GM12878 (cell line): Measurements from ENCODE around the gene NGF. TPM values are rescaled to one million over a fixed set of nuclear protein-coding genes. Genes with fewer than 3 reads are reported as not detected.

Experiments
- ATAC-seq: fragments of 200-7000 bp; cut with Tn5 transposase; 3 replicates; pipeline ENCODE4 v1.9.1; 2020; ENCODE audit warnings: mild to moderate bottlenecking, moderate library complexity
- BruUV-seq: library from RNA; stranded (reverse); fragments of 400-500 nt; replicated peaks from 2 replicates; lab custom pipeline; 2021; lab: Mats Ljungman, UMichigan
- CTCF ChIA-PET: fragments of 300-600 bp; sonication (Branson Sonifier 250); formaldehyde crosslinking; extraction: SDS; loops from one replicate; lab custom pipeline; 2021; ENCODE audit warnings: inconsistent platforms; lab: Yijun Ruan, JAX
- POLR2A ChIA-PET: fragments of 350-600 bp; formaldehyde crosslinking; extraction: SDS; loops from one replicate; lab custom pipeline; 2021; ENCODE audit warnings: inconsistent platforms; lab: Charles Lee
- RAD21 ChIA-PET: fragments of 300-600 bp; sonication (Branson Sonifier 250); formaldehyde crosslinking; loops from one replicate; lab custom pipeline; 2023; ENCODE audit warnings: antibody characterized with exemption; ENCODE audit not compliant: unreplicated experiment; lab: Charles Lee
- SMC1A ChIA-PET: fragments of 300-600 bp; sonication (Branson Sonifier 250); formaldehyde crosslinking; loops from one replicate; lab custom pipeline; 2023; ENCODE audit not compliant: unreplicated experiment, uncharacterized antibody; lab: Charles Lee
- DNase-seq: peaks from one replicate; pipeline ENCODE4 v3.0.0-alpha.2; 2011; ENCODE audit warnings: low read depth, low spot score
- FAIRE-seq: peaks from 3 replicates; lab custom pipeline; 2011; peaks lifted over from hg19 to GRCh38; lab: Jason Lieb, UNC
- H2AFZ ChIP-seq: 2 replicates; pipeline ENCODE4 v1.6.0; 2011; ENCODE audit warnings: low read depth, low read length, control low read depth; ENCODE audit not compliant: control insufficient read depth
- H3K27ac ChIP-seq: 2 replicates; pipeline ENCODE4 v1.5.1; 2011; ENCODE audit warnings: control low read depth; ENCODE audit not compliant: control insufficient read depth, insufficient read depth
- H3K27me3 ChIP-seq, 2 experiments: replicated peaks in 1 of 2; 2 replicates each; pipeline versions ENCODE4 v1.6.0 to v1.6.1; 2011; ENCODE audit warnings: low read length in 1 of 2; ENCODE audit not compliant: control insufficient read depth in 2 of 2, insufficient read depth in 2 of 2
- H3K36me3 ChIP-seq, 2 experiments: 2 replicates each; pipeline ENCODE4 v1.5.1; 2011; ENCODE audit warnings: low read length in 1 of 2; ENCODE audit not compliant: control insufficient read depth in 2 of 2, insufficient read depth in 2 of 2
- H3K4me1 ChIP-seq: 2 replicates; pipeline ENCODE4 v1.6.1; 2011; ENCODE audit warnings: mild to moderate bottlenecking, low read length, moderate library complexity, mixed read lengths; ENCODE audit not compliant: control insufficient read depth, insufficient read depth
- H3K4me2 ChIP-seq: 2 replicates; pipeline ENCODE4 v1.6.0; 2011; ENCODE audit warnings: control low read depth; ENCODE audit not compliant: control insufficient read depth, insufficient read depth
- H3K4me3 ChIP-seq: fragments of 200-600 bp; sonication (generic); 2 replicates; pipeline ENCODE4 v1.5.1; 2016
- H3K79me2 ChIP-seq: 2 replicates; pipeline ENCODE4 v1.6.0; 2011; ENCODE audit warnings: low read length; ENCODE audit not compliant: control insufficient read depth, insufficient read depth
- H3K9ac ChIP-seq: 2 replicates; pipeline ENCODE4 v1.8.0; 2011; ENCODE audit warnings: low read length, control low read depth, mixed read lengths; ENCODE audit not compliant: control insufficient read depth, insufficient read depth
- H3K9me3 ChIP-seq: replicated peaks from 3 replicates; pipeline ENCODE4 v1.5.1; 2011; ENCODE audit warnings: mild to moderate bottlenecking, low read length; ENCODE audit not compliant: control insufficient read depth, insufficient read depth
- H4K20me1 ChIP-seq: 2 replicates; pipeline ENCODE4 v1.6.0; 2011; ENCODE audit not compliant: control insufficient read depth, insufficient read depth
- ATF7 ChIP-seq: fragments of 450-650 bp; IDR thresholded peaks from 2 replicates; pipeline ENCODE4 v1.6.1; 2016; ENCODE audit warnings: low read depth, mild to moderate bottlenecking
- BACH1 ChIP-seq: fragments of 450-650 bp; IDR thresholded peaks from 2 replicates; pipeline ENCODE4 v1.6.1; 2017; ENCODE audit warnings: mild to moderate bottlenecking, borderline replicate concordance
- CEBPB ChIP-seq, 2 experiments: fragments of 150-350 bp in 1 of 2; IDR thresholded peaks; 2 replicates each; pipeline ENCODE4 v1.6.1; 2012 to 2014; ENCODE audit warnings: low read depth in 2 of 2, low read length in 2 of 2, borderline replicate concordance in 1 of 2, inconsistent platforms in 1 of 2
- CHD1 ChIP-seq: IDR thresholded peaks from 2 replicates; pipeline ENCODE4 v1.6.1; 2012; ENCODE audit warnings: low read depth, low read length, improper control_type of control experiment
- KLF5 ChIP-seq: fragments of 450-650 bp; IDR thresholded peaks from 2 replicates; pipeline ENCODE4 v1.6.1; 2014; ENCODE audit warnings: mild to moderate bottlenecking; ENCODE audit not compliant: partially characterized antibody
- NFXL1 ChIP-seq: fragments of 450-650 bp; IDR thresholded peaks from 2 replicates; pipeline ENCODE4 v1.6.1; 2017; ENCODE audit warnings: antibody characterized with exemption, mild to moderate bottlenecking, borderline replicate concordance
- NFYB ChIP-seq: IDR thresholded peaks from 2 replicates; pipeline ENCODE4 v1.6.1; 2011; ENCODE audit warnings: low read depth, mild to moderate bottlenecking, low read length, improper control_type of control experiment, moderate library complexity; ENCODE audit not compliant: insufficient read depth
- SMAD1 ChIP-seq: fragments of 450-650 bp; IDR thresholded peaks from 2 replicates; pipeline ENCODE4 v1.6.1; 2018; ENCODE audit warnings: mild to moderate bottlenecking, low read depth; ENCODE audit not compliant: partially characterized antibody
- SPI1 ChIP-seq: IDR thresholded peaks from 2 replicates; pipeline ENCODE4 v1.6.1; 2011; ENCODE audit warnings: low read depth, mild to moderate bottlenecking, low read length, moderate library complexity, borderline replicate concordance; ENCODE audit not compliant: insufficient read depth
- SREBF1 ChIP-seq: IDR thresholded peaks from 2 replicates; pipeline ENCODE4 v1.6.1; 2012; ENCODE audit warnings: mild to moderate bottlenecking, low read length
- SUZ12 ChIP-seq: fragments of 200-600 bp; sonication (generic); IDR thresholded peaks from one replicate; pipeline ENCODE4 v1.6.1; 2018; ENCODE audit warnings: antibody characterized with exemption, mild to moderate bottlenecking; ENCODE audit not compliant: unreplicated experiment
- TCF12 ChIP-seq: IDR thresholded peaks from 2 replicates; pipeline ENCODE4 v1.6.1; 2011; ENCODE audit warnings: low read depth, mild to moderate bottlenecking, low read length
- WGBS: methylation state at CpG from one replicate; pipeline ENCODE4 v1.1.6; 2016; ENCODE audit warnings: low lambda C conversion rate; ENCODE audit not compliant: insufficient replicate concordance, insufficient coverage; ENCODE audit errors: missing lambda C conversion rate; 5-methylcytosine and 5-hydroxymethylcytosine counted together
- in situ Hi-C: fragments of 300-500 bp; cut with MboI; formaldehyde crosslinking; loops from 9 replicates; pipeline ENCODE4 v1.14.3; 2018; ENCODE audit warnings: mixed read lengths
- intact Hi-C: fragments of 100-400 bp; cut with micrococcal nuclease; formaldehyde crosslinking; loops from one replicate; pipeline ENCODE4 v1.14.2; 2022; ENCODE audit not compliant: unreplicated experiment
- polyA plus RNA-seq, 11 experiments: library from polyadenylated mRNA; depleted of rRNA in 4 of 11; unstranded in 6 of 11; stranded (reverse) in 5 of 11; fragments of >200 nt; fragmentation: Nextera tagmentation in 4 of 11; fragmentation: Illumina TruSeq in 1 of 11; extraction: Ambion mirVana in 4 of 11; extraction: Trizol in 1 of 11; gene quantifications; 1 replicate in 1 of 11; 2 replicates in 10 of 11; pipeline versions ENCODE4 v1.2.1 to v1.2.3, GENCODE V29; 2011 to 2016; ENCODE audit warnings: inconsistent platforms in 2 of 11, missing spikeins in 2 of 11, low read depth in 1 of 11
- total RNA-seq, 4 experiments: library from RNA; depleted of rRNA in 3 of 4; stranded (reverse); fragments of >200 nt in 3 of 4; fragmentation: Illumina TruSeq in 1 of 4; extraction: Trizol in 1 of 4; gene quantifications; 2 replicates each; pipeline versions ENCODE4 v1.2.1 to v1.2.3, GENCODE V29; 2013 to 2021
- TF ChIP-seq, protein P1 (sequence below): fragments of 450-650 bp; IDR thresholded peaks from 2 replicates; pipeline ENCODE4 v1.6.1; 2017; ENCODE audit warnings: mild to moderate bottlenecking, moderate library complexity

NGF gene
- total and polyA plus RNA-seq, 10 of the 15 experiments (the other 5 are each of a cell fraction or from before 2014, with no cell fraction given) = not detected

DNA sequence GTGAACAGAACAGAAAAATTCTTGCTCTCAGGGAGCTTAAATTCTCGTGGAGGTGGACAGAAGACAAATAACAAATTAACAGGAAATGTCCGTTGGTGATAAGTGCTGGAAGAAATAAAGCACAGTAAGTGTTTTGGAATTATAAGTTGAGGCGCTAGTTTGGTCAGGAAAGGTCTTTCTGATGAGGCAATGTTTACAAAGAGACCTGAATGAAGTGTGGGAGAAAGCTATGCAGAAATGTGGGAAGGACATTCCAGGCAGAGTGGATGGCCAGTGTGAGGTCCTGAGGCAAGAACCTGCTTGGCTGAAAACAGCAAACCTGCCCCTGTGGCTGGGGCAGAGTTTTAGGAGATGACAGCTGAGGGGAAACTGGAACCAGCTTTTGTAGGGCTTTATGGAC lies 23.3 kb downstream of the NGF start:
- WGBS = 13% methylated on average over 3 of the region's 3 CpGs
- DNase-seq (no peak), FAIRE-seq (no peak), ATAC-seq (no peak)
- Histone ChIP-seq H3K9me3 (no peaks in the 10 kb centered on the region), H4K20me1 (no peaks in the 10 kb centered on the region), H3K4me1 (peaks cover 3% of the 10 kb centered on the region; the same call in 1 of the 2 replicates), H3K4me2 (no peak overlapping the region), H3K4me3 (no peak overlapping the region), H3K79me2 (no peaks in the 10 kb centered on the region), H3K36me3 (no peaks in the 10 kb centered on the region), H3K9ac (no peak overlapping the region), H2AFZ (no peak overlapping the region), H3K27ac (no peak overlapping the region), H3K27me3 (no peaks in the 10 kb centered on the region; a peak in 1 of 4 replicates)
- RAD21 ChIA-PET = no interaction called here
- CTCF ChIA-PET = no interaction called here
- SMC1A ChIA-PET = interaction anchor here (1.1 kb wide), 1 partner anchor 279 kb away, joined by 3 read pairs; no protein-coding TSS in a partner anchor
- TF ChIP-seq SREBF1 (no peak), CEBPB (IDR thresholded peaks at IDR 0.05; ENCODE audit: borderline replicate concordance in 1 of 2, low read depth in 2 of 2, low read length in 2 of 2) (no peak), KLF5 (no peak), CHD1 (no peak), NFYB (no peak), SPI1 (no peak), SMAD1 (no peak), TCF12 (no peak), NFXL1 (no peak), BACH1 (no peak), ATF7 (no peak), SUZ12 (no peak)
- TF ChIP-seq, protein P1, sequence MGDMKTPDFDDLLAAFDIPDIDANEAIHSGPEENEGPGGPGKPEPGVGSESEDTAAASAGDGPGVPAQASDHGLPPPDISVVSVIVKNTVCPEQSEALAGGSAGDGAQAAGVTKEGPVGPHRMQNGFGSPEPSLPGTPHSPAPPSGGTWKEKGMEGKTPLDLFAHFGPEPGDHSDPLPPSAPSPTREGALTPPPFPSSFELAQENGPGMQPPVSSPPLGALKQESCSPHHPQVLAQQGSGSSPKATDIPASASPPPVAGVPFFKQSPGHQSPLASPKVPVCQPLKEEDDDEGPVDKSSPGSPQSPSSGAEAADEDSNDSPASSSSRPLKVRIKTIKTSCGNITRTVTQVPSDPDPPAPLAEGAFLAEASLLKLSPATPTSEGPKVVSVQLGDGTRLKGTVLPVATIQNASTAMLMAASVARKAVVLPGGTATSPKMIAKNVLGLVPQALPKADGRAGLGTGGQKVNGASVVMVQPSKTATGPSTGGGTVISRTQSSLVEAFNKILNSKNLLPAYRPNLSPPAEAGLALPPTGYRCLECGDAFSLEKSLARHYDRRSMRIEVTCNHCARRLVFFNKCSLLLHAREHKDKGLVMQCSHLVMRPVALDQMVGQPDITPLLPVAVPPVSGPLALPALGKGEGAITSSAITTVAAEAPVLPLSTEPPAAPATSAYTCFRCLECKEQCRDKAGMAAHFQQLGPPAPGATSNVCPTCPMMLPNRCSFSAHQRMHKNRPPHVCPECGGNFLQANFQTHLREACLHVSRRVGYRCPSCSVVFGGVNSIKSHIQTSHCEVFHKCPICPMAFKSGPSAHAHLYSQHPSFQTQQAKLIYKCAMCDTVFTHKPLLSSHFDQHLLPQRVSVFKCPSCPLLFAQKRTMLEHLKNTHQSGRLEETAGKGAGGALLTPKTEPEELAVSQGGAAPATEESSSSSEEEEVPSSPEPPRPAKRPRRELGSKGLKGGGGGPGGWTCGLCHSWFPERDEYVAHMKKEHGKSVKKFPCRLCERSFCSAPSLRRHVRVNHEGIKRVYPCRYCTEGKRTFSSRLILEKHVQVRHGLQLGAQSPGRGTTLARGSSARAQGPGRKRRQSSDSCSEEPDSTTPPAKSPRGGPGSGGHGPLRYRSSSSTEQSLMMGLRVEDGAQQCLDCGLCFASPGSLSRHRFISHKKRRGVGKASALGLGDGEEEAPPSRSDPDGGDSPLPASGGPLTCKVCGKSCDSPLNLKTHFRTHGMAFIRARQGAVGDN = no peak
- in situ Hi-C loops = no loop called here
- POLR2A ChIA-PET = no interaction called here
- BruUV-seq = no TSS peak
- intact Hi-C loops = no loop called here
